ENCODE measurements around the gene DLX2.
A peak's percentile ranks its signal among the peaks of the same experiment; 100 is the strongest.

Gene DLX2

GRCh38 chr2:172094294-172095145 is 8.2 kb downstream of the DLX2 start:
- peak; percentile 56 for DNase-seq (ENCODE audit: low read depth, low spot score)

- DNase-seq (ENCODE audit: low read depth, low spot score): no peak
Measured at GRCh38 chr2:172093416-172094293, 9.0 kb downstream of the DLX2 start.

- DNase-seq (ENCODE audit: low read depth, low spot score): no peak
Measured at GRCh38 chr2:172092716-172093415, 9.8 kb downstream of the DLX2 start.

GRCh38 chr2:172091761-172092566 is 10.7 kb downstream of the DLX2 start:
- no peak for DNase-seq (ENCODE audit: low read depth, low spot score)

- DNase-seq (ENCODE audit: low read depth, low spot score): no peak
Measured at GRCh38 chr2:172091000-172091641, 11.6 kb downstream of the DLX2 start.

- DNase-seq (ENCODE audit: low read depth, low spot score): no peak
Measured at GRCh38 chr2:172090044-172090961, 12.4 kb downstream of the DLX2 start.

GRCh38 chr2:172089633-172090032 is 13.1 kb downstream of the DLX2 start:
- DNase-seq (ENCODE audit: low read depth, low spot score): no peak

GRCh38 chr2:172089005-172089504 is 13.6 kb downstream of the DLX2 start:
- no peak for DNase-seq (ENCODE audit: low read depth, low spot score)

GRCh38 chr2:172088245-172089004 is 14.3 kb downstream of the DLX2 start:
- DNase-seq (ENCODE audit: low read depth, low spot score): no peak

- no peak for DNase-seq (ENCODE audit: low read depth, low spot score)
Measured at GRCh38 chr2:172087780-172088244, 14.9 kb downstream of the DLX2 start.

- DNase-seq (ENCODE audit: low read depth, low spot score): no peak
Measured at GRCh38 chr2:172087207-172087779, 15.4 kb downstream of the DLX2 start.

- DNase-seq (ENCODE audit: low read depth, low spot score): peak; percentile 48
Measured at GRCh38 chr2:172086241-172087206, 16.2 kb downstream of the DLX2 start.

- no peak for DNase-seq (ENCODE audit: low read depth, low spot score)
Measured at GRCh38 chr2:172085460-172086159, 17.1 kb downstream of the DLX2 start, which contains the start of gene DLX1. DLX1 (plus strand) TSS chr2:172085507; CDS start chr2:172085678, 171 bp downstream.

GRCh38 chr2:172084645-172085459 is 17.8 kb downstream of the DLX2 start:
- peak; percentile 96 for DNase-seq (ENCODE audit: low read depth, low spot score)

GRCh38 chr2:172084395-172084644 is 18.4 kb downstream of the DLX2 start:
- DNase-seq (ENCODE audit: low read depth, low spot score): peak; percentile 38

Data from astrocyte of the hippocampus (primary cell).